HepG2 (cell line): Measurements from ENCODE around the gene EGFLAM. TPM values are rescaled to one million over a fixed set of nuclear protein-coding genes. Genes with fewer than 3 reads are reported as not detected.

ENCODE experiments used
- ATAC-seq: fragments of 200-7000 bp; cut with Tn5 transposase; 3 replicates; pipeline ENCODE4 v1.9.1; 2020; ENCODE audit warnings: mild to moderate bottlenecking, moderate library complexity
- BruUV-seq: library from RNA; stranded (reverse); fragments of 400-500 nt; replicated peaks from 2 replicates; lab custom pipeline; 2021; lab: Mats Ljungman, UMichigan
- CTCF ChIA-PET: fragments of 300-600 bp; formaldehyde crosslinking; extraction: SDS; loops from one replicate; lab custom pipeline; 2021; ENCODE audit warnings: low total read pairs, inconsistent platforms, low intra/inter-chr PET ratio; lab: Yijun Ruan, JAX
- POLR2A ChIA-PET: fragments of 350-600 bp; sonication (Branson Sonifier 250); formaldehyde crosslinking; loops from one replicate; lab custom pipeline; 2020; ENCODE audit warnings: antibody characterized with exemption, inconsistent platforms; lab: Yijun Ruan, JAX
- DNase-seq: peaks from one replicate; pipeline ENCODE4 v3.0.0-alpha.2; 2015; ENCODE audit warnings: low spot score
- FAIRE-seq: peaks from 3 replicates; lab custom pipeline; 2011; peaks lifted over from hg19 to GRCh38; lab: Jason Lieb, UNC
- H2AFZ ChIP-seq: one replicate; pipeline ENCODE4 v1.6.1; 2011; ENCODE audit warnings: low read length, inconsistent platforms
- H3K27ac ChIP-seq: fragments of 300-600 bp; 3 replicates; pipeline ENCODE4 v1.8.0; 2011; ENCODE audit warnings: mixed run types, mild to moderate bottlenecking, mixed read lengths, low read length, inconsistent platforms; ENCODE audit not compliant: insufficient read depth; ENCODE audit errors: extremely low read length
- H3K27me3 ChIP-seq, 2 experiments: fragments of 200-600 bp in 1 of 2; 2 replicates in 1 of 2; 3 replicates in 1 of 2; pipeline versions ENCODE4 v1.6.0 to v1.8.0; 2011; ENCODE audit warnings: low read length in 2 of 2, mild to moderate bottlenecking in 2 of 2, moderate library complexity in 2 of 2, inconsistent platforms in 1 of 2; ENCODE audit not compliant: insufficient read depth in 2 of 2, control insufficient read depth in 1 of 2
- H3K36me3 ChIP-seq, 2 experiments: fragments of 200-600 bp in 1 of 2; replicated peaks in 1 of 2; 2 replicates in 1 of 2; 3 replicates in 1 of 2; pipeline versions ENCODE4 v1.5.1 to v1.8.0; 2011; ENCODE audit warnings: low read length in 2 of 2, inconsistent platforms in 1 of 2; ENCODE audit not compliant: insufficient read depth in 2 of 2, control insufficient read depth in 1 of 2
- H3K4me1 ChIP-seq: 2 replicates; pipeline ENCODE4 v1.5.1; 2012; ENCODE audit warnings: low read length, inconsistent platforms; ENCODE audit not compliant: insufficient read depth
- H3K4me2 ChIP-seq: 2 replicates; pipeline ENCODE4 v1.6.0; 2011; ENCODE audit warnings: low read depth, low read length, inconsistent platforms
- H3K4me3 ChIP-seq, 3 experiments: fragments of 200-600 bp in 1 of 3; sonication (generic), shearing (Covaris generic) in 1 of 3; replicated peaks in 1 of 3; 2 replicates each; pipeline ENCODE4 v1.5.1; 2011 to 2016; ENCODE audit warnings: low read length in 3 of 3, inconsistent platforms in 2 of 3, low read depth in 2 of 3, mild to moderate bottlenecking in 2 of 3, control low read depth in 1 of 3, mixed read lengths in 1 of 3; ENCODE audit not compliant: insufficient read depth in 1 of 3
- H3K79me2 ChIP-seq: one replicate; pipeline ENCODE4 v1.6.1; 2011; ENCODE audit warnings: low read length, inconsistent platforms; ENCODE audit not compliant: insufficient read depth
- H3K9ac ChIP-seq: 2 replicates; pipeline ENCODE4 v1.6.0; 2011; ENCODE audit warnings: mild to moderate bottlenecking, low read depth, low read length, inconsistent platforms; ENCODE audit not compliant: insufficient read depth
- H3K9me3 ChIP-seq: 2 replicates; pipeline ENCODE4 v1.5.1; 2012; ENCODE audit warnings: mild to moderate bottlenecking, low read length
- H4K20me1 ChIP-seq: 2 replicates; pipeline ENCODE4 v1.6.0; 2011; ENCODE audit warnings: inconsistent platforms, mild to moderate bottlenecking, low read length, moderate library complexity; ENCODE audit not compliant: insufficient read depth
- AKNA ChIP-seq: sonication (generic); formaldehyde crosslinking; IDR thresholded peaks from 2 replicates; pipeline ENCODE4 v1.4.0; 2020; ENCODE audit warnings: missing genetic modification reagents, borderline replicate concordance
- BCL6 ChIP-seq: IDR thresholded peaks from 2 replicates; pipeline ENCODE4 v1.6.1; 2016; ENCODE audit warnings: missing genetic modification reagents, missing compliant biosample characterization
- FOXK1 ChIP-seq: sonication (generic); formaldehyde crosslinking; IDR thresholded peaks from 2 replicates; pipeline ENCODE4 v1.4.0; 2020; ENCODE audit warnings: low read depth, missing genetic modification reagents, borderline replicate concordance
- GATAD2A ChIP-seq: IDR thresholded peaks from 2 replicates; pipeline ENCODE4 v1.6.1; 2016
- HNF4A ChIP-seq: sonication (generic); formaldehyde crosslinking; IDR thresholded peaks from 2 replicates; pipeline ENCODE4 v1.4.0; 2020; ENCODE audit warnings: missing genetic modification reagents
- NFYC ChIP-seq: IDR thresholded peaks from 2 replicates; pipeline ENCODE4 v1.6.1; 2016; ENCODE audit warnings: missing genetic modification reagents, missing compliant biosample characterization
- PPARG ChIP-seq: conservative IDR thresholded peaks from 2 replicates; pipeline ENCODE4 v1.6.1; 2016; ENCODE audit warnings: missing biosample characterization, missing genetic modification reagents
- RXRB ChIP-seq: IDR thresholded peaks from 2 replicates; pipeline ENCODE4 v1.6.1; 2016; ENCODE audit warnings: borderline replicate concordance, missing genetic modification reagents, missing compliant biosample characterization
- SALL1 ChIP-seq: sonication (generic); formaldehyde crosslinking; IDR thresholded peaks from 2 replicates; pipeline ENCODE4 v1.8.0; 2022; ENCODE audit warnings: mild to moderate bottlenecking, missing genetic modification reagents
- SAP130 ChIP-seq: IDR thresholded peaks from 2 replicates; pipeline ENCODE4 v1.6.1; 2016; ENCODE audit warnings: low read depth
- SKI ChIP-seq: fragments of 450-650 bp; IDR thresholded peaks from one replicate; pipeline ENCODE4 v1.6.1; 2018; ENCODE audit warnings: mild to moderate bottlenecking; ENCODE audit not compliant: partially characterized antibody
- TBX3 ChIP-seq: fragments of 450-650 bp; IDR thresholded peaks from 2 replicates; pipeline ENCODE4 v1.6.1; 2017; ENCODE audit warnings: antibody characterized with exemption, mild to moderate bottlenecking, inconsistent platforms, borderline replicate concordance
- TCF7 ChIP-seq: sonication (generic); IDR thresholded peaks from 2 replicates; pipeline ENCODE4 v1.6.1; 2016; ENCODE audit warnings: antibody characterized with exemption, low read depth
- TEAD3 ChIP-seq: optimal IDR thresholded peaks from 2 replicates; pipeline ENCODE3; 2016; ENCODE audit warnings: borderline replicate concordance
- THAP8 ChIP-seq: sonication (generic); formaldehyde crosslinking; IDR thresholded peaks from 2 replicates; pipeline ENCODE4 v1.5.1; 2020; ENCODE audit warnings: missing genetic modification reagents, mild to moderate bottlenecking, borderline replicate concordance
- TMF1 ChIP-seq: sonication (generic); formaldehyde crosslinking; IDR thresholded peaks from 2 replicates; pipeline ENCODE4 v1.8.1; 2022; ENCODE audit warnings: low read depth, missing genetic modification reagents
- XRCC5 ChIP-seq: fragments of 200-400 bp; formaldehyde crosslinking; optimal IDR thresholded peaks from 2 replicates; pipeline ENCODE3; 2017; ENCODE audit warnings: mild to moderate bottlenecking, low read length
- ZNF12 ChIP-seq: sonication (generic); formaldehyde crosslinking; IDR thresholded peaks from 2 replicates; pipeline ENCODE4 v1.5.0; 2020; ENCODE audit warnings: missing genetic modification reagents
- ZNF547 ChIP-seq: sonication (generic); formaldehyde crosslinking; IDR thresholded peaks from 2 replicates; pipeline ENCODE4 v1.5.1; 2020; ENCODE audit warnings: mild to moderate bottlenecking, missing genetic modification reagents
- ZSCAN30 ChIP-seq: sonication (generic); formaldehyde crosslinking; IDR thresholded peaks from 2 replicates; pipeline ENCODE4 v1.5.0; 2020; ENCODE audit warnings: mild to moderate bottlenecking, missing genetic modification reagents
- WGBS: methylation state at CpG from one replicate; pipeline ENCODE4 v1.1.6; 2017; ENCODE audit warnings: low lambda C conversion rate; 5-methylcytosine and 5-hydroxymethylcytosine counted together
- in situ Hi-C: cut with HindIII; loops from 2 replicates; pipeline ENCODE4 v1.10.0; 2017; ENCODE audit warnings: low pct_unique_long_range_greater_than_20kb; ENCODE audit not compliant: extremely low pct_ligation_motif_present
- intact Hi-C: fragments of 100-400 bp; cut with micrococcal nuclease; formaldehyde crosslinking; loops from one replicate; pipeline ENCODE4 v1.10.0; 2022; ENCODE audit not compliant: unreplicated experiment
- polyA plus RNA-seq, 8 experiments: library from polyadenylated mRNA; depleted of rRNA in 3 of 8; stranded (reverse) in 7 of 8; unstranded in 1 of 8; fragments of >200 nt; fragmentation: Illumina TruSeq in 4 of 8; extraction: Trizol in 4 of 8; gene quantifications; 2 replicates each; pipeline versions ENCODE4 v1.2.1 to v1.2.3, GENCODE V29; 2011 to 2016; ENCODE audit warnings: low read depth in 4 of 8, missing spikeins in 1 of 8, mixed read lengths in 1 of 8; ENCODE audit not compliant: insufficient read depth in 1 of 8
- total RNA-seq, 5 experiments: library from RNA; depleted of rRNA; stranded (reverse); fragments of >200 nt; fragmentation: Illumina TruSeq; extraction: Trizol; gene quantifications; 2 replicates each; pipeline ENCODE4 v1.2.3, GENCODE V29; 2016; ENCODE audit warnings: low read depth in 1 of 5

The EGFLAM gene
- total and polyA plus RNA-seq, 2 of the 13 experiments (the other 11 are each of a cell fraction or from before 2014, with no cell fraction given) = not detected

GRCh38 chr5:38463634-38464521, 205.5 kb downstream of the EGFLAM start:
- in situ Hi-C loops (no loop called here), intact Hi-C loops (loop anchor here (2.0 kb wide), 1 partner anchor 87 kb away; no protein-coding TSS in a partner anchor)
- Histone ChIP-seq H3K27me3 (no peaks in the 10 kb centered on the region; a peak in 1 of 5 replicates), H3K4me2 (peak overlapping the region; percentile 33), H3K9ac (no peak overlapping the region), H3K9me3 (no peaks in the 10 kb centered on the region), H3K36me3 (no peaks in the 10 kb centered on the region), H3K27ac (no peak overlapping the region), H4K20me1 (no peaks in the 10 kb centered on the region), H3K79me2 (no peaks in the 10 kb centered on the region), H2AFZ (no peak overlapping the region), H3K4me1 (peaks cover 64% of the 10 kb centered on the region), H3K4me3 (no peak overlapping the region)
- DNase-seq (peak; percentile 83), ATAC-seq (peak; percentile 91), FAIRE-seq (peak; percentile 50)
- ChIA-PET POLR2A (no interaction called here), CTCF (no interaction called here)
- 35% methylated on average over 10 of the region's 10 CpGs for WGBS
- no TSS peak for BruUV-seq
- TF ChIP-seq SALL1 (CRISPR knock-in tag) = peak; percentile 48; the same call in 1 of the 2 replicates
- no peak for TF ChIP-seq AKNA (CRISPR knock-in tag)
- TF ChIP-seq TBX3 = peak; percentile 57; the same call in 1 of the 2 replicates
- peak; percentile 36 for TF ChIP-seq XRCC5
- TF ChIP-seq BCL6 (CRISPR knock-in tag) = 0 out of 2 replicates have a peak, but pooled peaks have one; percentile 16
- peak; percentile 76 for TF ChIP-seq SKI
- peak; percentile 52 for TF ChIP-seq HNF4A
- no peak for TF ChIP-seq ZNF547 (CRISPR knock-in tag)
- TF ChIP-seq PPARG (CRISPR knock-in tag) = peak; percentile 71; the same call in 1 of the 2 replicates
- TF ChIP-seq SAP130 (CRISPR knock-in tag) = 0 out of 2 replicates have a peak, but pooled peaks have one; percentile 34
- peak; percentile 22; the same call in 1 of the 2 replicates for TF ChIP-seq RXRB (CRISPR knock-in tag)
- peak; percentile 75 for TF ChIP-seq TEAD3 (CRISPR knock-in tag)
- peak; percentile 18; the same call in 1 of the 2 replicates for TF ChIP-seq TCF7
- TF ChIP-seq ZNF12 (CRISPR knock-in tag) = no peak
- TF ChIP-seq FOXK1 (CRISPR knock-in tag) = no peak
- TF ChIP-seq GATAD2A = peak; percentile 21; the same call in 1 of the 2 replicates
- no peak for TF ChIP-seq ZSCAN30
- TF ChIP-seq NFYC = no peak
- TF ChIP-seq THAP8 (CRISPR knock-in tag) = no peak
- no peak for TF ChIP-seq TMF1 (CRISPR knock-in tag)
